K562 (cell line): ENCODE results near the gene ARHGAP15. TPM values are rescaled to one million over a fixed set of nuclear protein-coding genes. Genes with fewer than 3 reads are reported as not detected.

Experiments used
- BDP1 ChIP-seq: IDR thresholded peaks from 3 replicates; pipeline ENCODE4 v1.6.1; 2011; ENCODE audit not compliant: insufficient read length, insufficient read depth
- CBX5 ChIP-seq: IDR thresholded peaks from 2 replicates; pipeline ENCODE4 v1.6.1; 2014; ENCODE audit warnings: low read depth, borderline replicate concordance
- CBX8 ChIP-seq: fragments of 200-600 bp; sonication (generic); IDR thresholded peaks from 2 replicates; pipeline ENCODE4 v1.6.1; 2012; ENCODE audit warnings: borderline replicate concordance, mixed run types, low read depth, mild to moderate bottlenecking, moderate library complexity, mixed read lengths, low read length, control low read depth, inconsistent platforms; ENCODE audit not compliant: poor library complexity, severe bottlenecking; ENCODE audit errors: extremely low read depth
- CTCF ChIP-seq, 3 experiments: IDR thresholded peaks in 2 of 3; conservative IDR thresholded peaks in 1 of 3; 2 replicates each; pipeline ENCODE4 v1.5.1; 2011 to 2012; ENCODE audit warnings: low read length in 3 of 3, mild to moderate bottlenecking in 3 of 3, control low read depth in 2 of 3, improper control_type of control experiment in 1 of 3, inconsistent platforms in 1 of 3, low read depth in 1 of 3, mixed read lengths in 1 of 3, moderate library complexity in 1 of 3; ENCODE audit not compliant: insufficient read depth in 2 of 3
- DNMT1 ChIP-seq: fragments of 450-650 bp; IDR thresholded peaks from 2 replicates; pipeline ENCODE4 v1.6.1; 2016; ENCODE audit warnings: antibody characterized with exemption, mild to moderate bottlenecking
- ID3 ChIP-seq, 2 experiments: fragments of 250-450 bp in 1 of 2; fragments of 450-650 bp in 1 of 2; sonication (Bioruptor Pico) in 1 of 2; IDR thresholded peaks; 2 replicates each; pipeline versions ENCODE4 v1.6.1 to v1.8.0; 2016 to 2021; ENCODE audit warnings: mild to moderate bottlenecking in 2 of 2, moderate library complexity in 2 of 2, missing compliant biosample characterization in 1 of 2, missing genetic modification characterization in 1 of 2
- IRF9 ChIP-seq: fragments of 450-650 bp; IDR thresholded peaks from 2 replicates; pipeline ENCODE4 v1.6.1; 2016; ENCODE audit warnings: missing biosample characterization, missing genetic modification characterization
- KDM5B ChIP-seq: fragments of 200-600 bp; sonication (generic); IDR thresholded peaks from 2 replicates; pipeline ENCODE4 v1.6.1; 2012; ENCODE audit warnings: low read depth, mild to moderate bottlenecking, moderate library complexity, low read length, control low read depth, inconsistent platforms; ENCODE audit not compliant: insufficient replicate concordance
- KLF16 ChIP-seq: IDR thresholded peaks from 2 replicates; pipeline ENCODE4 v1.6.1; 2016; ENCODE audit warnings: antibody characterized with exemption
- MAZ ChIP-seq, 2 experiments: fragments of 450-650 bp in 1 of 2; sonication (generic) in 1 of 2; formaldehyde crosslinking; IDR thresholded peaks in 1 of 2; conservative IDR thresholded peaks in 1 of 2; 2 replicates each; pipeline versions ENCODE4 v1.4.0 to v1.5.0; 2020; ENCODE audit warnings: mild to moderate bottlenecking in 1 of 2, missing genetic modification reagents in 1 of 2
- NKRF ChIP-seq: fragments of 450-650 bp; IDR thresholded peaks from 2 replicates; pipeline ENCODE4 v1.6.1; 2016; ENCODE audit warnings: borderline replicate concordance
- SIRT6 ChIP-seq: IDR thresholded peaks from one replicate; pipeline ENCODE4 v1.6.1; 2012; ENCODE audit warnings: low read depth, mild to moderate bottlenecking, control low read depth, inconsistent platforms, low read length, moderate library complexity
- SMC3 ChIP-seq: conservative IDR thresholded peaks from 2 replicates; pipeline ENCODE4 v1.6.1; 2011; ENCODE audit warnings: low read depth, low read length, improper control_type of control experiment; ENCODE audit not compliant: insufficient read depth
- ZBTB5 ChIP-seq: fragments of 450-650 bp; IDR thresholded peaks from 2 replicates; pipeline ENCODE4 v1.6.1; 2017; ENCODE audit warnings: antibody characterized with exemption
- ZNF830 ChIP-seq: fragments of 250-450 bp; sonication (Bioruptor Pico); IDR thresholded peaks from 2 replicates; pipeline ENCODE4 v1.5.0; 2021; ENCODE audit warnings: mild to moderate bottlenecking
- polyA plus RNA-seq, 8 experiments: library from polyadenylated mRNA; depleted of rRNA in 4 of 8; stranded (reverse) in 5 of 8; unstranded in 3 of 8; fragments of >200 nt; fragmentation: Nextera tagmentation in 2 of 8; fragmentation: Illumina TruSeq in 1 of 8; extraction: Ambion mirVana in 2 of 8; extraction: Trizol in 1 of 8; gene quantifications; 2 replicates each; pipeline versions ENCODE4 v1.2.1 to v1.2.3, GENCODE V29; 2011 to 2014; ENCODE audit warnings: inconsistent platforms in 1 of 8, missing spikeins in 1 of 8
- total RNA-seq, 7 experiments: library from RNA; depleted of rRNA in 6 of 7; stranded (reverse); fragments of >200 nt in 6 of 7; fragmentation: Illumina TruSeq in 2 of 7; extraction: Trizol in 2 of 7; gene quantifications; 2 replicates each; pipeline versions ENCODE4 v1.2.1 to v1.2.3, GENCODE V29; 2011 to 2021; ENCODE audit warnings: low replicate concordance in 1 of 7

The ARHGAP15 gene
- total and polyA plus RNA-seq, 9 of the 15 experiments (the other 6 are each of a cell fraction or from before 2014, with no cell fraction given), result 1.5 to 17.9 (median 7.9) TPM

DNA sequence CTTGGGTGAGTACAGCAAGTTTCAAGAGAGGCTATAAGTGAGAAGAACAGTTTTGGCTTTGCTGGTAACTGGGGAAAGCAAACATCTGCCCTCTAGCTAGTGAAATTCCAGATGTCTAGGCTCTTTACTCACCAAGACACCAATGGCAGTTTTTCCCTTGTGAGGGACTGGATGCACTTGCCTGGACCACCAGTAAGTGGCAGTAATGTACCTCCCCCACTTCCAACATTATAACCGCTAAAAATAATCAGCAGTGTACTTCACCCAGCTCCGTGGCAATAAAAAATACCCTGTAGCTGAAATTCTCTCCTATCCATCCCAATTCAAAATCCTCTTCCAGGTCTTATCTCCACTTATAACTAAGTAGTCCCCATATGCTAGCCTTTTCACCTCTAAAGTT is 383.9 kb downstream of the ARHGAP15 start (continued):
- TF ChIP-seq CBX8 (no peak), ZNF830 (CRISPR knock-in tag) (no peak), NKRF (no peak), ID3 (CRISPR knock-in tag; IDR thresholded peaks at IDR 0.05) (no peak), ID3 (tag; IDR thresholded peaks at IDR 0.05) (no peak), CTCF (IDR thresholded peaks at IDR 0.05 in 2 of 3, conservative IDR thresholded peaks at IDR 0.05 in 1 of 3; ENCODE audit: insufficient read depth in 2 of 3, low read depth in 1 of 3, low read length in 3 of 3) (peak; percentile 63 to 78 (median 70)), IRF9 (no peak), SMC3 (peak; percentile 60; the same call in 1 of the 2 replicates), DNMT1 (no peak), BDP1 (no peak), KLF16 (no peak), SIRT6 (no peak), KDM5B (no peak), ZBTB5 (no peak), MAZ (CRISPR knock-in tag; conservative IDR thresholded peaks at IDR 0.05 in 1 of 2, IDR thresholded peaks at IDR 0.05 in 1 of 2) (peak in 1 of 2 experiments; percentile 36; a peak in 1 of 4 replicates), CBX5 (no peak)
